Posterior vena cava (tissue), 2 donors: Measurements from ENCODE around the gene ZBTB37. TPM values are rescaled to one million over a fixed set of nuclear protein-coding genes. Genes with fewer than 3 reads are reported as not detected.
"Not testable (repeated sequence)": the region's sequence is repeated elsewhere in the genome, so short reads cannot be mapped to it uniquely, and the experiment has no call there.

Experiments
- DNase-seq: peaks from one replicate; pipeline ENCODE4 v3.0.0-alpha.2; 2020; ENCODE audit warnings: low spot score
- intact Hi-C, 2 donors: fragments of 100-400 bp; cut with DNase I; formaldehyde crosslinking; loops; one replicate each; pipeline versions ENCODE4 v1.14.1 to v1.14.2; 2022 to 2023
- total RNA-seq, 2 donors: library from RNA; stranded (reverse); fragmentation: NEBNext Ultra II Directional; extraction: Animal tissue kit (Norgen Biotek cat#: 25700); gene quantifications; one replicate each; pipeline ENCODE4 v1.2.1, GENCODE V29; 2021
- donor health status: DM: yes; HTN: yes; CAD: no.
- donor health status: DM: yes; HTN: yes; CAD: no.

The ZBTB37 gene
- total RNA-seq, 2 donors from 2014 or later, result 12.0 to 15.0 TPM

- intact Hi-C loops, result no loop called here
- DNase-seq, result no peak
Measured at GRCh38 chr1:173889885-173890284, 21.7 kb downstream of the ZBTB37 start.

GRCh38 chr1:173893611-173894010, 25.4 kb downstream of the ZBTB37 start:
- DNase-seq, result no peak
- intact Hi-C loops, result no loop called here

- no peak for DNase-seq
Measured at GRCh38 chr1:173894189-173894588, 26.0 kb downstream of the ZBTB37 start.

GRCh38 chr1:173900427-173900826, 32.2 kb downstream of the ZBTB37 start:
- no peak for DNase-seq
- intact Hi-C loops, result no loop called here

More at GRCh38 chr1:173894189-173894588, 26.0 kb downstream of the ZBTB37 start:
- intact Hi-C loops, result no loop called here

- intact Hi-C loops, result no loop called here
- DNase-seq, result no peak
Measured at GRCh38 chr1:173900992-173901391, 32.8 kb downstream of the ZBTB37 start.

GRCh38 chr1:173903827-173904531, 35.8 kb downstream of the ZBTB37 start:
- intact Hi-C loops, result no loop called here
- no peak for DNase-seq

- no peak for DNase-seq
- intact Hi-C loops, result no loop called here
Measured at GRCh38 chr1:173913111-173913510, 44.9 kb downstream of the ZBTB37 start.

- intact Hi-C loops, result no loop called here
- no peak for DNase-seq
Measured at GRCh38 chr1:173914366-173914871, 46.2 kb downstream of the ZBTB37 start.

GRCh38 chr1:173915596-173915995, 47.4 kb downstream of the ZBTB37 start:
- intact Hi-C loops, result no loop called here
- DNase-seq, result no peak

GRCh38 chr1:173916667-173917066, 48.5 kb downstream of the ZBTB37 start:
- intact Hi-C loops, result no loop called here
- no peak for DNase-seq

- no peak for DNase-seq
Measured at GRCh38 chr1:173917149-173917548, 49.0 kb downstream of the ZBTB37 start, which contains the start of gene SERPINC1. Gene SERPINC1 (minus strand): TSS chr1:173917327. CDS start chr1:173917259, 68 bp downstream.

GRCh38 chr1:173917635-173918493, 49.7 kb downstream of the ZBTB37 start:
- no peak for DNase-seq
- intact Hi-C loops, result no loop called here

More at GRCh38 chr1:173917149-173917548, 49.0 kb downstream of the ZBTB37 start, which contains the start of gene SERPINC1:
- intact Hi-C loops, result no loop called here

- intact Hi-C loops, result no loop called here
- no peak for DNase-seq
Measured at GRCh38 chr1:173920861-173921260, 52.7 kb downstream of the ZBTB37 start.

GRCh38 chr1:173925306-173926242, 57.4 kb downstream of the ZBTB37 start:
- intact Hi-C loops, result no loop called here
- DNase-seq, result no peak

- intact Hi-C loops, DNase-seq: not testable (repeated sequence)
Measured at GRCh38 chr1:173930541-173930940, 62.4 kb downstream of the ZBTB37 start.

GRCh38 chr1:173934440-173934839, 66.3 kb downstream of the ZBTB37 start:
- no peak for DNase-seq
- intact Hi-C loops, result no loop called here

GRCh38 chr1:173937062-173937461, 68.9 kb downstream of the ZBTB37 start:
- intact Hi-C loops, result no loop called here
- DNase-seq, result no peak

GRCh38 chr1:173946380-173946921, 78.3 kb downstream of the ZBTB37 start:
- DNase-seq, result no peak
- intact Hi-C loops, result no loop called here

GRCh38 chr1:173948594-173948993, 80.4 kb downstream of the ZBTB37 start:
- intact Hi-C loops, result no loop called here

More at GRCh38 chr1:173948594-173948993, 80.4 kb downstream of the ZBTB37 start:
- DNase-seq, result no peak
